DND-41 (cell line): ENCODE results near the gene PDLIM5.

Source experiments
- EZH2 ChIP-seq: IDR thresholded peaks from 3 replicates; pipeline ENCODE4 v1.6.1; 2012; ENCODE audit warnings: borderline replicate concordance, low read depth, mild to moderate bottlenecking, moderate library complexity, low read length, inconsistent platforms; ENCODE audit not compliant: severe bottlenecking
- TF ChIP-seq, protein P1 (sequence below): IDR thresholded peaks from 2 replicates; pipeline ENCODE4 v1.5.1; 2012; ENCODE audit warnings: borderline replicate concordance, low read length, moderate library complexity, mild to moderate bottlenecking; ENCODE audit not compliant: poor library complexity, severe bottlenecking; ENCODE audit errors: extremely low read depth

DNA sequence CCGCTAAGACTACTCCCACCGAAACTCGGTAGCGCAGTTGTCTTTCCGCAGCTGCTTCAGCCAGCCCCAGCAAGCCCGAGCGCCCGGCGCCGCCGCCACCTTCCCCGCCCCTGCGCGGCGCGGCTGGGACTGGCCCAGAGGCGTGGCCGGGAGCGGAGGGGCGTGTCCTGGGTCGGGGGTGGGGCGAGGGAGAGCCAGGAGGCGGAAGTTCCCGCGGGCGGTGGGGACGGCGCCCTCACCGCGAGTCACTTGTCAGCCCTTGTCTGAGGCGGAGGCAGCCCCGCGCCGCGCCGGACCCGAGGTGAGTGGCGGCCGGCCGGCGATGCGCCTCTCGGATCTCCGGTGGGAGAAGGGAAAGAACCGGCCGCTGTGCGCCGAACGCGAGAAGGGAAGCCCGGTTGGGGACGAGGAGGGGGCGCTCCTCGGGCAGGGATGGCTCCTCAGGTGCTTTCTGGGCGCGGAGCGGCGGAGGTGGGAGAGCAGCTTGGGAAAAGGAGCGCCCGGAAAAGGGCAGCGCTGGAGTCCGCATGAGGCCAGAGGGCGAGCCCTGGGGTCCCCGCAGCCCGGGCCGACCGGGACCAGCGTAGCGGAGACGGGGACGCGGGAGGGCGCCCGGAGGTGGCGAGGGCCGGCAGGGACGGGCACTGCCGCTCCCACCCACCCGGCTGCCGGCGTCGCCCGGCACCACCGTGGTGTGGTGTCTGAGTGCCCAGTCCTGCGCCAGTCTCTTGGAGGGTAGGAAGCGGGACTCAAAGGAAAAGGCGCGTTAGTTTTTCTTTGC lies at the start of gene PDLIM5:
- TF ChIP-seq, protein P1, sequence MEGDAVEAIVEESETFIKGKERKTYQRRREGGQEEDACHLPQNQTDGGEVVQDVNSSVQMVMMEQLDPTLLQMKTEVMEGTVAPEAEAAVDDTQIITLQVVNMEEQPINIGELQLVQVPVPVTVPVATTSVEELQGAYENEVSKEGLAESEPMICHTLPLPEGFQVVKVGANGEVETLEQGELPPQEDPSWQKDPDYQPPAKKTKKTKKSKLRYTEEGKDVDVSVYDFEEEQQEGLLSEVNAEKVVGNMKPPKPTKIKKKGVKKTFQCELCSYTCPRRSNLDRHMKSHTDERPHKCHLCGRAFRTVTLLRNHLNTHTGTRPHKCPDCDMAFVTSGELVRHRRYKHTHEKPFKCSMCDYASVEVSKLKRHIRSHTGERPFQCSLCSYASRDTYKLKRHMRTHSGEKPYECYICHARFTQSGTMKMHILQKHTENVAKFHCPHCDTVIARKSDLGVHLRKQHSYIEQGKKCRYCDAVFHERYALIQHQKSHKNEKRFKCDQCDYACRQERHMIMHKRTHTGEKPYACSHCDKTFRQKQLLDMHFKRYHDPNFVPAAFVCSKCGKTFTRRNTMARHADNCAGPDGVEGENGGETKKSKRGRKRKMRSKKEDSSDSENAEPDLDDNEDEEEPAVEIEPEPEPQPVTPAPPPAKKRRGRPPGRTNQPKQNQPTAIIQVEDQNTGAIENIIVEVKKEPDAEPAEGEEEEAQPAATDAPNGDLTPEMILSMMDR: no peak
- TF ChIP-seq EZH2: no peak
